VCaP (cell line): ENCODE results near the gene PTGES2.
"Not testable (repeated sequence)": the region's sequence is repeated elsewhere in the genome, so short reads cannot be mapped to it uniquely, and the experiment has no call there.

Source experiments
- H3K27ac ChIP-seq: fragments of 450-650 bp; 2 replicates; pipeline ENCODE4 v1.5.1; 2017
- CTCF ChIP-seq: fragments of 450-650 bp; conservative IDR thresholded peaks from 2 replicates; pipeline ENCODE4 v1.5.1; 2017; ENCODE audit warnings: mild to moderate bottlenecking, moderate library complexity

The PTGES2 gene

GRCh38 chr9:128113526-128114325 lies 13.8 kb downstream of the PTGES2 start:
- no peak overlapping the region for H3K27ac ChIP-seq
- no peak for TF ChIP-seq CTCF

DNA sequence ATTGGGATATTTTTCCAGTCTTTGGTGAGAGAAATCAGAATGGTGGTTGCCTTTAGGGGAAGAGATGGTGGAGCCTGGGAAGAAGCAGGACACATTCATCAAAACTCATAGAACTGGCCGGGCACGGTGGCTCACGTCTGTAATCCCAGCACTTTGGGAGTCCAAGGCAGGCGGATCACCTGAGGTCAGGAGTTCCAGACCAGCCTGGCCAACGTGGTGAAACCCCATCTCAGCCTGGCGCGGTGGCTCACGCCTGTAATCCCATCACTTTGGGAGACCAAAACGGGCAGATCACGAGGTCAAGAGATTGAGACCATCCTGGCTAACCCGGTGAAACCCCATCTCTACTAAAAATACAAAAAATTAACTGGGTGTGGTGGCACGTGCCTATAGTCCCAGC lies 15.8 kb downstream of the PTGES2 start:
- H3K27ac ChIP-seq, result not testable (repeated sequence)

- no peak for TF ChIP-seq CTCF
- H3K27ac ChIP-seq, result peak overlapping the region; percentile 15; the same call in 1 of the 2 replicates
These were observed 18.3 kb downstream of the PTGES2 start for GRCh38 chr9:128109050-128109709.

GRCh38 chr9:128108269-128109049 lies 19.1 kb downstream of the PTGES2 start:
- TF ChIP-seq CTCF, result no peak
- H3K27ac ChIP-seq, result peak overlapping the region; percentile 15; the same call in 1 of the 2 replicates

GRCh38 chr9:128107468-128108268 lies 19.9 kb downstream of the PTGES2 start:
- no peak for TF ChIP-seq CTCF
- peak overlapping the region; percentile 15; the same call in 1 of the 2 replicates for H3K27ac ChIP-seq

DNA sequence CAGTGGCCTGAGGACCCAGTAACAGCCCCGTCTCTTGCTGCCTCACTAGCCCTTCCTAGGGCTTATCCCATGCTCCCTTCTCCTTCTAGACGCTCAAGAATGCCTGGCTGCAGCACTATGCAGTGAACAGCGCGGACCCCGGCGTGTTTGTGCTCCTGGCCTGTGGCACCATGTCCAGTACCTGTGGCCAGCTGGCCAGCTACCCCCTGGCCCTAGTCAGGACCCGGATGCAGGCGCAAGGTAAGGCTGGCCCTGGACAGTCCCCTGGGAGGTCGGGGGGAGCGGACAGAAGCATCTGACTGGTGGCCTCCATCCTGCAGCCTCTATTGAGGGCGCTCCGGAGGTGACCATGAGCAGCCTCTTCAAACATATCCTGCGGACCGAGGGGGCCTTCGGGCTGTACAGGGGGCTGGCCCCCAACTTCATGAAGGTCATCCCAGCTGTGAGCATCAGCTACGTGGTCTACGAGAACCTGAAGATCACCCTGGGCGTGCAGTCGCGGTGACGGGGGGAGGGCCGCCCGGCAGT lies 20.5 kb downstream of the PTGES2 start:
- no peak for TF ChIP-seq CTCF
- peak overlapping the region; percentile 15; the same call in 1 of the 2 replicates for H3K27ac ChIP-seq

- H3K27ac ChIP-seq, result no peak overlapping the region
- no peak for TF ChIP-seq CTCF
These were observed 21.2 kb downstream of the PTGES2 start for GRCh38 chr9:128106181-128106939.
